ENCODE data around the gene FBXO46. TPM values are rescaled to one million over a fixed set of nuclear protein-coding genes. Genes with fewer than 3 reads are reported as not detected.

The FBXO46 gene
- total and polyA plus RNA-seq, 2 of the 13 experiments (the other 11 are each of a cell fraction or from before 2014, with no cell fraction given) = 6.2 to 6.4 TPM

- peaks cover 20% of the 10 kb centered on the region for H3K4me1 ChIP-seq (ENCODE audit: insufficient read depth, low read length)
- H3K27me3 ChIP-seq (ENCODE audit: control insufficient read depth in 1 of 2, insufficient read depth in 2 of 2, low read length in 2 of 2) = peaks cover 0 to 29% of the 10 kb centered on the region in 2 experiments; a peak in 2 of 5 replicates
- POLR2A ChIA-PET = interaction anchor here (1.8 to 2.0 kb wide), 2 partner anchors 14 to 16 kb away, joined by 9 to 11 read pairs; partner anchors contain the start of gene SIX5
- DNase-seq (ENCODE audit: low spot score) (no peak), ATAC-seq (peak; percentile 61), FAIRE-seq (no peak)
- no peaks in the 10 kb centered on the region for H3K36me3 ChIP-seq (replicated peaks in 1 of 2; ENCODE audit: control insufficient read depth in 1 of 2, insufficient read depth in 2 of 2, low read length in 2 of 2)
- CTCF ChIA-PET (ENCODE audit: low intra/inter-chr PET ratio, low total read pairs) = no interaction called here
- BruUV-seq (replicated peaks) = no TSS peak
- H3K9me3 ChIP-seq (ENCODE audit: low read length) = no peaks in the 10 kb centered on the region
- no peak overlapping the region for H3K4me3 ChIP-seq (replicated peaks in 1 of 3; ENCODE audit: insufficient read depth in 1 of 3, low read depth in 2 of 3, low read length in 3 of 3)
- no peak overlapping the region for H3K9ac ChIP-seq (ENCODE audit: insufficient read depth, low read depth, low read length)
- H3K79me2 ChIP-seq (ENCODE audit: insufficient read depth, low read length) = no peaks in the 10 kb centered on the region
- H3K27ac ChIP-seq (ENCODE audit: extremely low read length, insufficient read depth, low read length) = no peak overlapping the region
- TF ChIP-seq MYNN (CRISPR knock-in tag; IDR thresholded peaks at IDR 0.05; ENCODE audit: low read depth) = no peak
- TF ChIP-seq CTCF (CRISPR knock-in tag; IDR thresholded peaks at IDR 0.05) = peak; percentile 50
- H4K20me1 ChIP-seq (ENCODE audit: insufficient read depth, low read length) = no peaks in the 10 kb centered on the region
- in situ Hi-C loops (cut with HindIII; ENCODE audit: extremely low pct_ligation_motif_present, low pct_unique_long_range_greater_than_20kb) (no loop called here), intact Hi-C loops (cut with micrococcal nuclease; ENCODE audit: unreplicated experiment) (no loop called here)
- H3K4me2 ChIP-seq (ENCODE audit: low read depth, low read length) = no peak overlapping the region
- WGBS (ENCODE audit: low lambda C conversion rate) = 44% methylated on average over 2 of the region's 6 CpGs
- no peak overlapping the region for H2AFZ ChIP-seq (ENCODE audit: low read length)
Measured at GRCh38 chr19:45753548-45753947, 22.9 kb upstream of the FBXO46 start.

- in situ Hi-C loops (cut with HindIII; ENCODE audit: extremely low pct_ligation_motif_present, low pct_unique_long_range_greater_than_20kb) (no loop called here), intact Hi-C loops (cut with micrococcal nuclease; ENCODE audit: unreplicated experiment) (no loop called here)
- ATAC-seq = no peak
- peaks cover 11% of the 10 kb centered on the region for H3K4me1 ChIP-seq (ENCODE audit: insufficient read depth, low read length)
- H3K9me3 ChIP-seq (ENCODE audit: low read length) = no peaks in the 10 kb centered on the region
- no peak for FAIRE-seq
- DNase-seq (ENCODE audit: low spot score) = no peak
- H3K27me3 ChIP-seq (ENCODE audit: control insufficient read depth in 1 of 2, insufficient read depth in 2 of 2, low read length in 2 of 2) = peaks cover 0 to 26% of the 10 kb centered on the region in 2 experiments; a peak in 2 of 5 replicates
- no peak overlapping the region for H3K4me2 ChIP-seq (ENCODE audit: low read depth, low read length)
- no peaks in the 10 kb centered on the region for H3K79me2 ChIP-seq (ENCODE audit: insufficient read depth, low read length)
- no TSS peak for BruUV-seq (replicated peaks)
- WGBS (ENCODE audit: low lambda C conversion rate) = 76% methylated on average over 12 of the region's 12 CpGs
- ChIA-PET POLR2A (interaction anchor here (1.5 kb wide), 1 partner anchor 17 kb away, joined by 8 read pairs; the partner anchor contains the start of gene SIX5), CTCF (ENCODE audit: low intra/inter-chr PET ratio, low total read pairs) (no interaction called here)
- H2AFZ ChIP-seq (ENCODE audit: low read length) = no peak overlapping the region
- H3K4me3 ChIP-seq (replicated peaks in 1 of 3; ENCODE audit: insufficient read depth in 1 of 3, low read depth in 2 of 3, low read length in 3 of 3) = no peak overlapping the region
- no peak overlapping the region for H3K9ac ChIP-seq (ENCODE audit: insufficient read depth, low read depth, low read length)
- no peaks in the 10 kb centered on the region for H3K36me3 ChIP-seq (replicated peaks in 1 of 2; ENCODE audit: control insufficient read depth in 1 of 2, insufficient read depth in 2 of 2, low read length in 2 of 2)
- H3K27ac ChIP-seq (ENCODE audit: extremely low read length, insufficient read depth, low read length) = no peak overlapping the region
- H4K20me1 ChIP-seq (ENCODE audit: insufficient read depth, low read length) = no peaks in the 10 kb centered on the region
- TF ChIP-seq ZNF737 (CRISPR knock-in tag; IDR thresholded peaks at IDR 0.05; ENCODE audit: borderline replicate concordance) (no peak), GLMP (CRISPR knock-in tag; IDR thresholded peaks at IDR 0.05; ENCODE audit: borderline replicate concordance) (no peak), CBX1 (IDR thresholded peaks at IDR 0.05; ENCODE audit: low read depth) (no peak), ZNF788 (CRISPR knock-in tag; IDR thresholded peaks at IDR 0.05; ENCODE audit: borderline replicate concordance) (no peak), ZC3H13 (CRISPR knock-in tag; IDR thresholded peaks at IDR 0.05) (no peak), NCOA1 (CRISPR knock-in tag; IDR thresholded peaks at IDR 0.05) (no peak), HNRNPUL1 (IDR thresholded peaks at IDR 0.05; ENCODE audit: low read depth, low read length) (no peak), ATF7 (IDR thresholded peaks at IDR 0.05) (no peak), ATF7 (CRISPR knock-in tag; IDR thresholded peaks at IDR 0.05) (no peak), SKIL (CRISPR knock-in tag; IDR thresholded peaks at IDR 0.05; ENCODE audit: borderline replicate concordance) (no peak), ZNF781 (CRISPR knock-in tag; IDR thresholded peaks at IDR 0.05; ENCODE audit: borderline replicate concordance, not compliant biosample characterization) (no peak), HDAC6 (IDR thresholded peaks at IDR 0.05; ENCODE audit: low read depth, low read length) (no peak)
Measured at GRCh38 chr19:45752639-45753038, 21.9 kb upstream of the FBXO46 start.
